ENCODE results near the gene MYO9B. TPM values are rescaled to one million over a fixed set of nuclear protein-coding genes. Genes with fewer than 3 reads are reported as not detected.

The MYO9B gene
- total and polyA plus RNA-seq, 2 of the 13 experiments (the other 11 are each of a cell fraction or from before 2014, with no cell fraction given): 18.0 to 18.3 TPM

- Histone ChIP-seq H4K20me1 (ENCODE audit: insufficient read depth, low read length) (no peaks in the 10 kb centered on the region), H3K9ac (ENCODE audit: insufficient read depth, low read depth, low read length) (no peak overlapping the region), H2AFZ (ENCODE audit: low read length) (no peak overlapping the region), H3K27me3 (ENCODE audit: control insufficient read depth in 1 of 2, insufficient read depth in 2 of 2, low read length in 2 of 2) (no peaks in the 10 kb centered on the region), H3K9me3 (ENCODE audit: low read length) (no peaks in the 10 kb centered on the region), H3K4me2 (ENCODE audit: low read depth, low read length) (no peak overlapping the region), H3K4me3 (replicated peaks in 1 of 3; ENCODE audit: insufficient read depth in 1 of 3, low read depth in 2 of 3, low read length in 3 of 3) (no peak overlapping the region), H3K4me1 (ENCODE audit: insufficient read depth, low read length) (peaks cover 66% of the 10 kb centered on the region), H3K79me2 (ENCODE audit: insufficient read depth, low read length) (no peaks in the 10 kb centered on the region), H3K27ac (ENCODE audit: extremely low read length, insufficient read depth, low read length) (no peak overlapping the region), H3K36me3 (replicated peaks in 1 of 2; ENCODE audit: control insufficient read depth in 1 of 2, insufficient read depth in 2 of 2, low read length in 2 of 2) (no peaks in the 10 kb centered on the region)
- ChIA-PET CTCF (ENCODE audit: low intra/inter-chr PET ratio, low total read pairs) (no interaction called here), POLR2A (interaction anchor here (0.9 to 3.2 kb wide), 7 partner anchors 8 to 44 kb away, joined by 3 to 18 read pairs (median 6); partner anchors contain the start of genes BABAM1, OCEL1 and USE1)
- no peak for ATAC-seq
- WGBS (ENCODE audit: low lambda C conversion rate): 64% methylated on average over 5 of the region's 9 CpGs
- intact Hi-C loops (cut with micrococcal nuclease; ENCODE audit: unreplicated experiment) (no loop called here), in situ Hi-C loops (cut with HindIII; ENCODE audit: extremely low pct_ligation_motif_present, low pct_unique_long_range_greater_than_20kb) (no loop called here)
- BruUV-seq (replicated peaks): no TSS peak
- no peak for DNase-seq (ENCODE audit: low spot score)
- FAIRE-seq: no peak
- TF ChIP-seq GABPB1 (CRISPR knock-in tag; IDR thresholded peaks at IDR 0.05) (no peak), ZNF597 (CRISPR knock-in tag; IDR thresholded peaks at IDR 0.05) (no peak), KLF13 (CRISPR knock-in tag; IDR thresholded peaks at IDR 0.05) (no peak), RARA (CRISPR knock-in tag; IDR thresholded peaks at IDR 0.05) (no peak), ZBTB39 (CRISPR knock-in tag; IDR thresholded peaks at IDR 0.05) (no peak), NONO (IDR thresholded peaks at IDR 0.05) (no peak), NONO (CRISPR knock-in tag; conservative IDR thresholded peaks at IDR 0.05) (no peak), ZNF512B (CRISPR knock-in tag; IDR thresholded peaks at IDR 0.05; ENCODE audit: borderline replicate concordance) (no peak), ZNF703 (CRISPR knock-in tag; IDR thresholded peaks at IDR 0.05; ENCODE audit: borderline replicate concordance) (no peak), FOXO1 (CRISPR knock-in tag; IDR thresholded peaks at IDR 0.05) (no peak), MTERF4 (CRISPR knock-in tag; IDR thresholded peaks at IDR 0.05) (no peak), ZNF710 (CRISPR knock-in tag; IDR thresholded peaks at IDR 0.05; ENCODE audit: borderline replicate concordance) (no peak), GLI4 (CRISPR knock-in tag; IDR thresholded peaks at IDR 0.05; ENCODE audit: borderline replicate concordance) (no peak), ZSCAN22 (CRISPR knock-in tag; IDR thresholded peaks at IDR 0.05) (no peak), NR3C1 (CRISPR knock-in tag; IDR thresholded peaks at IDR 0.05) (no peak), HMG20B (CRISPR knock-in tag; conservative IDR thresholded peaks at IDR 0.05) (no peak)
Observed at GRCh38 chr19:17259118-17259780, 183.7 kb downstream of the MYO9B start.
